Measurements from ENCODE around the gene RPA1.
"Not testable (repeated sequence)": the region's sequence is repeated elsewhere in the genome, so short reads cannot be mapped to it uniquely, and the experiment has no call there.

RPA1 gene

GRCh38 chr17:1820528-1821252, 9.1 kb upstream of the RPA1 start:
- DNase-seq = no peak

GRCh38 chr17:1829216-1829591, 601 bp upstream of the RPA1 start:
- peak; percentile 5 for DNase-seq

- no peak for DNase-seq
These were observed 483 bp downstream of the RPA1 start for GRCh38 chr17:1830288-1830687.

DNA sequence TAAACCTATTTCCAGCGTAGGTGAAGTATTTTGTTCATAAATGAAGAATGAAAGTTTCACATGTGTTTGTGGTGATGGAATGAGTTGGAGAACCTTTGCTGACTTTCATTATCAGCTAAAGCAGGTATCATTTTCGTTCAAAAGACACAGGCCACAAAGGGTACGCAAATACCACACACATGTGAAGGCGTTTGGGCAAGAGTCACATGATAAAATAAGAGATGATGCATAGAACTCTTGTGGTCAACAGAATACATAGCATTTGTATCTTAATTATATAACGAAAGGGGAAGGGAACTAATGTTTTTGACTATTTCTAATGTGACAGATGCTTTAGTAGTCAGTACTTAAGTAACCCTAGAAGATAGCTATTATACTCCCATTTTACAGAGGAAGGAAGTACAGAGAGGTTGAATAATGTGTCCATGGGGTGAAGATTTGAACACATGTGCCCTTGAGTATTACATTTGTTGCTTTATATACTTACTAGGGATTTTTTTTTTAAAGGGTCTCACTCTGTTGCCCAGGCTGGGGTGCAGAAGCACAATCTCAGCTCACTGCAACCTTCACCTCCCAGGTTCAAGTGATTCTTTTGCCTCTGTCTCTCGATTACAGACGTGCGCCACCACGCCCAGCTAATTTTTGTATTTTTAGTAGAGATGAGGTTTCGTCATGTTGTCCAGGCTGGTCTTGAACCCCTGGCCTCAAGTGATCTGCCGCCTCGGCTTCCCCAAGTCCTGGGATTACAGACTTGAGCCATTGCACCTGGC, 4.8 kb downstream of the RPA1 start:
- DNase-seq = no peak

- no peak for DNase-seq
These were observed 9.7 kb downstream of the RPA1 start for GRCh38 chr17:1839516-1839915.

- DNase-seq = no peak
These were observed 14.1 kb downstream of the RPA1 start for GRCh38 chr17:1843947-1844346.

DNA sequence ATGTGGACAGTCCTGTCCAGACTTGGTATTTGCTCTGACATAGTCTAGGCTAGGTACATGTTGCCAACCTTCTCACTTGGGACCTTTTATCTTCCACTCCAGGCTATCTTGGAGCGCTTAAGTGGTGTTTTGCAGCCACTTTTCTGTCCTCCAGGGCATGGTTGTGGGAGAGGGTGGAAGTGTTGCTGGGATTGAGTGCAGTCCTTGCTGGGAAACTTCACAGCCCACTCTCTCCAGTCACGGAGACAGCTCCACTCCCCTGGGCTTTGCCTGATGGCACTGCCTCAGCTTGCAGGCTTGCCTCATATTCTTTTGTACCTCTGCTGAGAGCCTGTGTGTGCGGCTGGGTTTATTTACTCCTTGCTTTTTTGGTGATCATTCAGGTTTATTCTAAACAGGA, 17.4 kb downstream of the RPA1 start:
- no peak for DNase-seq

DNA sequence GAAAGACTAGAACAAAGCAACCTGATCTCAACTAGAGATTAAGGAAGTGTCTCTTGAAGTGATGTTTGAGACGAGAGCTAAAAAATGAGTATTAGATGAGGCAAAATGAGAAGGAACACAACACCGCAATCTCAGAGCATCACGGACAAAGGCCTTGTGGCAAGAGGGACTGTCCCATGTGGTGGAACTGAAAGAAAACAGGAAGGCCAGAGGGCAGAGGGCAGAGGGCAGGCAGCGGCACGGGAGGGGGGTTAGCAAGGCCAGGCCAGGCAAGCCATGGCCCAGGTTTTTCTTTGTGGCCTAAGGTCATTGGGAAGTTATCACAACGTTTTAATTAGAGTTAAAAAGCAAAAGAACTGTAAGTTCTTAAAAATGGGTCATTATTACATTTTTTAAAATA, 22.5 kb downstream of the RPA1 start:
- DNase-seq = no peak

GRCh38 chr17:1853698-1854097, 23.9 kb downstream of the RPA1 start:
- no peak for DNase-seq

GRCh38 chr17:1856462-1856861, 26.7 kb downstream of the RPA1 start:
- not testable (repeated sequence) for DNase-seq

DNA sequence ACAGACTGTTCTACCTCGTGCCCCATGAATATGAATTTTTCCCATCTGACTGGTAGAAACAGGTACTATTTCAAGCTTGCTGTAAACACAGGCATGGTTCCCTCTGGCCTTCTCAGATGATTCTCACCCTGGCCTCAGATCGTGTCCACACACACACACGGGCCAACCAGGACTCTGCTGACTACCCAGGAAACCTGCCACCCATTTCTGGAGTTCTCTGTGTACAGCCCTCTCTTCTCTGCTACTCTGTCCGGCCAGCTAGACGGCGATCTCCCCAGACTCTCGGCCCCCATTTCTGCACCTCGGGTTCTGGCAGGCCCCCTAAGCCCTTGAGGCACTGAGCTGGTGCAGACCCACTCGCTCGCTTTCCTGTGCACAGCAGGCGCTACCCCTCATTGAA, 31.2 kb downstream of the RPA1 start:
- no peak for DNase-seq

DNA sequence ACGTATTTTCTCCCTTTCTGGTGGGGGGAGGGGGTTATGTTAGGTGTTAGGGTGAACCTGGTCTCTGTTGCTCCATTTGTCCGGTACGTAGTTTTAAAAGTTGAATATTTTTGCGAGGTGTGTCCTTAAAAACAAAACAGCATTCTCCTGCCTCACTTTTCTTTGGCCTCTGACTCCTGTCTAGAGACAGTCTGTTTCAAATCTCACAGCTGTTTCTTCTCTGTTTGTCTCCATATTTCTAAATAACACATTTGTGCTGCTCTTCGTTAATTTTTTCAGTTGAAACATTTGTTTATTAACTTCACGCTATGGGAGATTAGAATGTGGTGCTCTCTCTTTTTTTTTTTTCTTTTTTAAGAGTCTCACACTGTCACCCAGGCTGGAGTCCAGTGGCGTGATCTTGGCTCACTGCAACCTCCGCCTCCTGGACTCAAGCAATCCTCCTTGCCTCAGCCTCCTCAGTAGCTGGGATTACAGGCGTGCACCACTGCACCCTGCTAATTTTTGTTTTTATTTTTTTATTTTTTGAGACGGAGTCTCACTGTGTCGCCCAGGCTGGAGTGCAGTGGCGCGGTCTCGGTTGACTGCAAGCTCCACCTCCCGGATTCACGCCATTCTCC, 31.7 kb downstream of the RPA1 start:
- DNase-seq = no peak

DNA sequence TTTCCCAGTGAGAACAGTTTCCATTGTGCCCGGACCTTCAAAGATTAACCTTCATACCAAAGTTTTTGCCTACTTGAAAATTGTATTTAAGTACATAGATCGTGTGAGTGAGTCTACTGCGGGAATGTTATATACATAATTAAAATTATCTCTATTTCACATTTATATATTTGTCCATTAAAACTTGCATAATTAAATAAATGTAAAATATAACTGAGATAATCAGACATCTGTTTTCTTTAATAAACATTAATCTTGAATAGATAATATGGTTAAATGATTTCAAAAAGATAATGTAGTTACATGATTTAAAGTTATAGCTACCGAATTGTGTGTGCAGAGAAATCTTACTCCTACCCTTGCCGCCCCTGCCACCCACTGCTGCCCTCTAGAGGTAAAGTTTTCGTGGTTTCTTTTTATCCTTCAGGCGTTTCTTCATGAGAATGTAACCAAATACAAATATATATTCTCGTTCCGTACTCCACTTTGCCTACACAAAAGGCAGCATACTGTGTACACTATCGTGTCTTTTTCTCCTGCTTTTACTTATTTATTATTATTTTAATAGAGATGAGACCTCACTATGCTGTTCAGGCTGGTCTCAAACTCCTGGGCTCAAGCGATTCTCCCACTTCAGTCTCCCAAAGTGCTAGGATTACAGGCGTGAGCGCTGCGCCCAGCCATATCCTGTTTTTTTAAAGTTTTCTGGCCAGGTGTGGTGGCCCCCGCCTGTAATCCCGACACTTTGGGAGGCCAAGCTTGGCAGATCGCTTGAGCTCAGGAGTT, 35.6 kb downstream of the RPA1 start:
- peak; percentile 25 for DNase-seq

DNA sequence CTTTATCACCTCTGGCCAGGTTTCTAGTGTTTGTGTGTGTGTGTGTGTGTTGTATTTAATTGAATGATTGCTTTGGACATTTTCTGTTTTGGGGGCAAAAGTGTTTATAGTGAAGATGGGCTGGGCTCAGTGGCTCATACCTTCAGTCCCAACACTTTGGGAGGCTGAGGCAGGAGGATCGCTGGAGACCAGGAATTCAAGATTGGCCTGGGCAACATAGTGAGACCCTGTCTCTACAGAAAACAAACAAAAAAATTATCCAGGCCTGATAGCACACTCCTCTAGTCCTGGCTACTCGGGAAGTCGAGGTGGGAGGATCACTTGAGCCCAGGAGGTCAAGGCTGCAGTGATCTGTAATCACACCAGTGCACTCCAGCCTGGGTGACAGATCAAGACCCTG, 37.5 kb downstream of the RPA1 start:
- no peak for DNase-seq

DNA sequence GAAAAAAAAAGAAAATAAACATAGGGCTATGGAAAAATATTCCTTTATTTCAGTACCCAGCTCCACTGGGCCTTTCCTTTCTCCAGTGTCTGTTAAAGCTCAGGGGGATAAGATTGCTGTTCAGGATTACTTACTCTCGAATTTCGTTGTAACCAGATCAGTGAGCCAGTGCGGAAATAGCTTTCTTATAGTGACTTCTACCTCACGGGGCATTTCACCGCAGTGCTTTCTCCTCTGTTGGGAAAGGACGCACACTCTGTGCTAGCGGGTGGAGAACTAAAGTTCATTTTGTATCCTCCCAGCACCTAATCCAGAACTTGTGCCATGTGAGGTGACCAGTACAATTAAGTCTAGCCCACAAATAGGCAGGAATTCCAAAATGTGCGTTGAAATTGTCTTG, 38.3 kb downstream of the RPA1 start:
- no peak for DNase-seq

DNA sequence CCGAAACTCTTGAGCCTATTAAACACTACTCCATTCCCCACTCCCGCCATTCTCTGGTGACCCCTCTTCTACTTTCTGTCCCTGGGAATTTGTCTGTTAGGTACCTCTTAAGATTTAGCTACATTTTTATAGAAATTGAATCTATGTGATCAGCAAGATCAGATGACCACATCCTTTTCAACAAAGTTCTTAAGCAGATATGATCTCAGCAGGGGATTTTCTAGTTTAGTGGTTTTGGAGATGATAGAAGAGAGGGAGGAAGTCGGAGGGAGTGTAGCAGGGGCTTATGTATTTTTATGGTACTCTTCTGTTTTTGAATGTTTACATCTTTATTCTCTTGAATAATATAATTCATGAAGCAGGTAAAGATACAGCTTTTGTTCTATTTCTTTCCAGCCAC, 40.8 kb downstream of the RPA1 start:
- DNase-seq = no peak

- DNase-seq = no peak
These were observed 42.0 kb downstream of the RPA1 start for GRCh38 chr17:1871756-1872155.

DNA sequence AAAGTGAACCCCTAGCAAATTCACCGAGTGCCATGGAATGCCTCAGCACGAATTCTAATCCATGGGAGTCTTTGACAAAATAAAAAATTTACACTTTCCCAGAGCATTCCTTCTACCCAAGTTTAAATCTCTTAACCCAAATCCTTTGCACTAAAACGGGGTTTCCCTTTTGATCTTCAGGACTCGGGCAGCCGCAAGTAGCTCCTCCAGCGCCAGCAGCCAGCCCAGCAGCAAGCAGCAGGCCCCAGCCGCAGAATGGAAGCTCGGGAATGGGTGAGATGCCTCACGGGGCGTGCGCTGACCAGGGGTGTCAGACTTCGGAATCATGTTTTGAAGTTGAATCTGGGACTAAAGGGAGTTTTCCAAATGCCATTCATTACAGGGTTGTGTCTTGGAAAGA, 42.4 kb downstream of the RPA1 start:
- DNase-seq = no peak

DNA sequence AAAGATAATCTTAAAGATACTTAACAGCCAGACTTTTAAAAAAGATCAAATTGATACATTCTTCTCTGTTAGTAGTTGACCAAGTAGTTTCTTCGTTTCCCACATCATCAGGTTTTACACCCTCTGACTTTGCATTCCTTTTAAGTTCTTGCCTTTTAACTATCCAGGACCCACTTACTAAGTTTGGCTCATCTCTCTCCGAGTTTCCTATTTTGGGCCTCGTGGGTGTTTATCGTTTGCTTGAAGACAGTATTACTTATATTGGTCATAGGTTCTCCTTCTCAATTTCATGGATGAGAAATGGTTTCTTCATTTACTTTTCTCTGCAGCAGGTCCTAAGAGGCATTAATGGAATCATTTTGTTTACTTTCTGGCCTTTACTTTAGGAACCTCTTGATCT, 43.2 kb downstream of the RPA1 start:
- no peak for DNase-seq

GRCh38 chr17:1873418-1873817, 43.6 kb downstream of the RPA1 start:
- DNase-seq = no peak

DNA sequence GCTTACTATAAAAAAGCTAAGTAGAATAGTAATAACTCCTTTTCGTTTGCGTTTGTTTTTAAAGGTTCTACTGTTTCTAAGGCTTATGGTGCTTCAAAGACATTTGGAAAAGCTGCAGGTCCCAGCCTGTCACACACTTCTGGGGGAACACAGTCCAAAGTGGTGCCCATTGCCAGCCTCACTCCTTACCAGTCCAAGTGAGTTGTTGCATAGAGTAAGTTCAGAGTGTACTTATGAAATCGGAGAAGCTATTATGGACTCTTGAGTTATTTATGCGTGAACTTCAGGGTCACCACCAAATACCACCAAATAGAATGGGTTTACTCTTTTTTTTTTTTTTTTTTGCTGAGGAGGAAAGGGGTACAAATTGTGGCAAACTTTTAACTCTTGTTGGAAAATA, 45.8 kb downstream of the RPA1 start:
- DNase-seq = no peak

DNA sequence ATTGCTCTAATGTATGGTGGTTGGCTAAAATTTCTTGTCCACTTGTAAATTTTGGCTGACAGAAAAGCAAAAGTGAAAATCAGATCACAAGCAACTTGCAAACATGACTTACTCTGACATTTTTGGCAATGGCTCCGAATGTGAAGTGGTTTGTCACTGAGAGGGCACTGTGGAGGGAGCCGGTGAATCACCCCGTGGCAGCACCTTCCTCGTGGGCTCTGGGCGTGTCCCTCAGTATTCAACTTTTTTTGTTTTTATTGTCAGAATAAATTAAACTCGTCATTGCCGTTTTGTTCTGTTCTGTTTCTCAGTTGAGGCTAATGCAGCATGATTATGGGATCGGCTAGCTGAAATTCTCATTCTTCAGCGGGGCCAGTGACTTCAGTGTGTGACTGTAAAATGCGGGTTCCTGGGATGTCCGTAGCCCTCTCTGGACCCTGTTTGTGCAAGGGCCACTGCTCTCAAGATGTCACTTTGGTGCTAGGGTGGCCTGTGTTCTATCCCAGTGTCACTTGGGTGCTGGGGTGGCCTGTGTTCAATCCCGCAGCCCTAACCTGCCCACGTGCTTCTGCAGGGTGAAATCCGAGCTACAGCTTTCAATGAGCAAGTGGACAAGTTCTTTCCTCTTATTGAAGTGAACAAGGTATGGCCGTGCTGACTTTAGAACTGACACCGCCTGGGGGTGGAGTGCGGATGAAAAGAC, 48.8 kb downstream of the RPA1 start:
- no peak for DNase-seq
